GM21737 (cell line): ENCODE results near the gene KRTCAP2.
"Not testable (repeated sequence)": the region's sequence is repeated elsewhere in the genome, so short reads cannot be mapped to it uniquely, and the experiment has no call there.

Experiments
- ATAC-seq: cut with Tn5 transposase; IDR thresholded peaks from one replicate; pipeline ENCODE4 v1.9.1; 2021; ENCODE audit warnings: mild to moderate bottlenecking, moderate library complexity; ENCODE audit not compliant: unreplicated experiment

KRTCAP2 gene

GRCh38 chr1:155170806-155171205 is 2.3 kb downstream of the KRTCAP2 start:
- no peak for ATAC-seq

GRCh38 chr1:155170101-155170785 is 2.9 kb downstream of the KRTCAP2 start:
- no peak for ATAC-seq

- no peak for ATAC-seq
Measured at GRCh38 chr1:155169541-155169940, 3.6 kb downstream of the KRTCAP2 start.

- ATAC-seq, result no peak
Measured at GRCh38 chr1:155168456-155169210, 4.5 kb downstream of the KRTCAP2 start.

- not testable (repeated sequence) for ATAC-seq
Measured at GRCh38 chr1:155168105-155168445, 5.0 kb downstream of the KRTCAP2 start.

GRCh38 chr1:155167166-155168104 is 5.7 kb downstream of the KRTCAP2 start:
- ATAC-seq, result peak; percentile 42

GRCh38 chr1:155166471-155167165 is 6.5 kb downstream of the KRTCAP2 start:
- no peak for ATAC-seq

GRCh38 chr1:155166051-155166470 is 7.0 kb downstream of the KRTCAP2 start:
- ATAC-seq, result no peak

GRCh38 chr1:155164625-155165024 is 8.5 kb downstream of the KRTCAP2 start:
- ATAC-seq, result not testable (repeated sequence)

GRCh38 chr1:155163785-155164184 is 9.3 kb downstream of the KRTCAP2 start:
- not testable (repeated sequence) for ATAC-seq

- not testable (repeated sequence) for ATAC-seq
Measured at GRCh38 chr1:155162631-155163030, 10.5 kb downstream of the KRTCAP2 start.

- ATAC-seq, result no peak
Measured at GRCh38 chr1:155160128-155160527, 13.0 kb downstream of the KRTCAP2 start.

- ATAC-seq, result no peak
Measured at GRCh38 chr1:155158991-155159390, 14.1 kb downstream of the KRTCAP2 start.

- not testable (repeated sequence) for ATAC-seq
Measured at GRCh38 chr1:155155996-155156643, 17.0 kb downstream of the KRTCAP2 start.

GRCh38 chr1:155145491-155145890 is 27.6 kb downstream of the KRTCAP2 start:
- no peak for ATAC-seq

- no peak for ATAC-seq
Measured at GRCh38 chr1:155141749-155142148, 31.4 kb downstream of the KRTCAP2 start.

- ATAC-seq, result no peak
Measured at GRCh38 chr1:155140630-155140953, 32.5 kb downstream of the KRTCAP2 start.

GRCh38 chr1:155139895-155140629 is 33.0 kb downstream of the KRTCAP2 start, which contains the start of gene DPM3:
Gene DPM3 (minus strand): TSS chr1:155140531. CDS start chr1:155140240, 291 bp downstream.
- peak; percentile 62 for ATAC-seq

GRCh38 chr1:155137154-155137949 is 35.8 kb downstream of the KRTCAP2 start:
- ATAC-seq, result no peak
